ENCODE measurements around the gene PKHD1. TPM values are rescaled to one million over a fixed set of nuclear protein-coding genes. Genes with fewer than 3 reads are reported as not detected.

PKHD1 gene
- total RNA-seq, 1 experiment from 2014 or later = 0.43 TPM

DNA sequence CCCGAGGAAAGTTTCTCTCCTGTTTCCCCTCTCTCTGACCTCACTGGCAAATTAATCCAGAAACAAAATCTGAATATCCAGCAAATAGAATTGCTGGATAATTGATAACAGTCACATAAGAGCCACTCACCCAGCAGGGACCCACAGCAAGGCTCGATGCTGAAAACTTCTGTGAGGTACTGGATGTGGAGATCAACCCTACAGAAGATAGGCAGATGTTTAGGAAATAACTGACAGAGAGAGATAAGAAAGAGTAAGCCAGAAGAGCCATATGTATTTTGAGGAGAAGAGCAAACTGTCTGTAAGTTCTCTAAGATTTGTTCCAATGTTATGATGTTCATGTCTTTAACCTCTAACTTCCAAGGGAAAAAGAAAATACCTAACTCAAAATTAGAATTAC lies 59.7 kb downstream of the PKHD1 start:
- Histone ChIP-seq H3K36me3 (ENCODE audit: insufficient read depth, low read length, poor library complexity, severe bottlenecking) (no peaks in the 10 kb centered on the region), H3K4me3 (ENCODE audit: low read depth, low read length, poor library complexity, severe bottlenecking) (no peak overlapping the region), H3K9me3 (ENCODE audit: low read depth, low read length, poor library complexity, severe bottlenecking) (peaks cover 3% of the 10 kb centered on the region), H3K4me1 (ENCODE audit: insufficient read depth, low read length, poor library complexity, severe bottlenecking) (peaks cover 4% of the 10 kb centered on the region), H3K27ac (ENCODE audit: low read depth, low read length, poor library complexity, severe bottlenecking) (no peak overlapping the region), H3K27me3 (replicated peaks; ENCODE audit: insufficient read depth, low read depth, low read length, poor library complexity) (no peaks in the 10 kb centered on the region)
- intact Hi-C loops (cut with micrococcal nuclease; ENCODE audit: unreplicated experiment) = no loop called here
- no TSS peak for BruUV-seq (replicated peaks)
- DNase-seq (ENCODE audit: low spot score) = peak; percentile 35
- CTCF ChIA-PET = no interaction called here
- POLR2A ChIA-PET (ENCODE audit: low non-redundant PET) = no interaction called here
- TF ChIP-seq CTCF (conservative IDR thresholded peaks at IDR 0.05; ENCODE audit: low read depth, low read length) (no peak), EZH2 (IDR thresholded peaks at IDR 0.05; ENCODE audit: borderline replicate concordance, low read depth, low read length, poor library complexity, severe bottlenecking) (no peak)

- TF ChIP-seq CTCF (conservative IDR thresholded peaks at IDR 0.05; ENCODE audit: low read depth, low read length) (no peak), EZH2 (IDR thresholded peaks at IDR 0.05; ENCODE audit: borderline replicate concordance, low read depth, low read length, poor library complexity, severe bottlenecking) (no peak)
- Histone ChIP-seq H3K36me3 (ENCODE audit: insufficient read depth, low read length, poor library complexity, severe bottlenecking) (no peaks in the 10 kb centered on the region), H3K27ac (ENCODE audit: low read depth, low read length, poor library complexity, severe bottlenecking) (no peak overlapping the region), H3K4me1 (ENCODE audit: insufficient read depth, low read length, poor library complexity, severe bottlenecking) (peaks cover 4% of the 10 kb centered on the region), H3K27me3 (replicated peaks; ENCODE audit: insufficient read depth, low read depth, low read length, poor library complexity) (no peaks in the 10 kb centered on the region), H3K4me3 (ENCODE audit: low read depth, low read length, poor library complexity, severe bottlenecking) (no peak overlapping the region), H3K9me3 (ENCODE audit: low read depth, low read length, poor library complexity, severe bottlenecking) (no peaks in the 10 kb centered on the region)
- DNase-seq (ENCODE audit: low spot score) = no peak
- intact Hi-C loops (cut with micrococcal nuclease; ENCODE audit: unreplicated experiment) = loop anchor here (5.0 kb wide), 2 partner anchors 492 to 1207 kb away; partner anchors contain the start of gene TFAP2B
- BruUV-seq (replicated peaks) = no TSS peak
- CTCF ChIA-PET = no interaction called here
- POLR2A ChIA-PET (ENCODE audit: low non-redundant PET) = interaction anchor here (0.7 kb wide), 1 partner anchor 563 kb away, joined by 3 read pairs; no protein-coding TSS in a partner anchor
Measured at GRCh38 chr6:52024451-52025068, 62.9 kb downstream of the PKHD1 start.

DNA sequence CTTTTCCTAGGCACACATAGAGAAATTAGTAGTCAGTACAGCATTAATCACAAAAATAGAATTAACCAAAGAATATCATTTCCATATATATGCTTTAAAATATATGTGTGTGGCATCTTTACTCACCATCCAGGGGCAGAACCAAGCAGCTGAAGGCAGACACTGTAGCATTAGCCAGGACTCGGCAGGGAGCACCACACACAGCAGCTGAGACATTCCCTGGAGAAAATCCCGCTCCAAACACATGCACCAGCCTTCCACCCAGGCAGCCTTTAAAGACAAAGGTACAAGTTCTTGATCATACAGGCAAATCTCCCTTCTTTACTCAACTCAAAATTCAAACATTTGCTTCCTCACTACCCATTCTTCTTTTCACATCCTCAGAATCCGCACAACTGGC lies 64.7 kb downstream of the PKHD1 start:
- H3K27ac ChIP-seq (ENCODE audit: low read depth, low read length, poor library complexity, severe bottlenecking) = no peak overlapping the region
- H3K36me3 ChIP-seq (ENCODE audit: insufficient read depth, low read length, poor library complexity, severe bottlenecking) = no peaks in the 10 kb centered on the region
- no peak for DNase-seq (ENCODE audit: low spot score)
- intact Hi-C loops (cut with micrococcal nuclease; ENCODE audit: unreplicated experiment) = loop anchor here (5.0 kb wide), 2 partner anchors 490 to 1205 kb away; partner anchors contain the start of gene TFAP2B
- H3K4me3 ChIP-seq (ENCODE audit: low read depth, low read length, poor library complexity, severe bottlenecking) = no peak overlapping the region
- CTCF ChIA-PET = interaction anchor here (1.1 kb wide), 1 partner anchor 27 kb away, joined by 3 read pairs; no protein-coding TSS in a partner anchor
- H3K4me1 ChIP-seq (ENCODE audit: insufficient read depth, low read length, poor library complexity, severe bottlenecking) = peaks cover 1% of the 10 kb centered on the region
- POLR2A ChIA-PET (ENCODE audit: low non-redundant PET) = no interaction called here
- no peaks in the 10 kb centered on the region for H3K27me3 ChIP-seq (replicated peaks; ENCODE audit: insufficient read depth, low read depth, low read length, poor library complexity)
- no TSS peak for BruUV-seq (replicated peaks)
- no peaks in the 10 kb centered on the region for H3K9me3 ChIP-seq (ENCODE audit: low read depth, low read length, poor library complexity, severe bottlenecking)
- TF ChIP-seq EZH2 (IDR thresholded peaks at IDR 0.05; ENCODE audit: borderline replicate concordance, low read depth, low read length, poor library complexity, severe bottlenecking) (no peak), CTCF (conservative IDR thresholded peaks at IDR 0.05; ENCODE audit: low read depth, low read length) (no peak)
